IgD-negative memory B cell (primary cell): ENCODE results near the gene KCNK16. TPM values are rescaled to one million over a fixed set of nuclear protein-coding genes. Genes with fewer than 3 reads are reported as not detected.

Experiments used
- H3K27ac Mint-ChIP-seq, 3 donors: one replicate each; pipeline ENCODE4 v1.8.0; 2020 to 2022; ENCODE audit warnings: mild to moderate bottlenecking in 3 of 3, mixed read lengths in 3 of 3, moderate library complexity in 1 of 3
- H3K27me3 Mint-ChIP-seq: one replicate; pipeline ENCODE4 v1.8.0; 2021; ENCODE audit warnings: mixed read lengths
- H3K36me3 Mint-ChIP-seq: one replicate; pipeline ENCODE4 v1.8.0; 2020; ENCODE audit warnings: mild to moderate bottlenecking, mixed read lengths
- H3K4me1 Mint-ChIP-seq, 3 donors: one replicate each; pipeline ENCODE4 v1.8.0; 2020 to 2022; ENCODE audit warnings: mixed read lengths in 3 of 3, mild to moderate bottlenecking in 1 of 3
- H3K4me3 Mint-ChIP-seq, 4 donors: one replicate each; pipeline ENCODE4 v1.8.0; 2020 to 2022; ENCODE audit warnings: mild to moderate bottlenecking in 4 of 4, mixed read lengths in 4 of 4, moderate library complexity in 3 of 4
- H3K9me3 Mint-ChIP-seq, 3 donors: one replicate each; pipeline ENCODE4 v1.8.0; 2020 to 2021; ENCODE audit warnings: mixed read lengths in 3 of 3, mild to moderate bottlenecking in 1 of 3
- polyA plus RNA-seq: library from polyadenylated mRNA; unstranded; fragments of 300-500 nt; fragmentation: Illumina TruSeq; gene quantifications from one replicate; pipeline ENCODE4 v1.2.3, GENCODE V29; 2021

KCNK16 gene
- polyA plus RNA-seq, 1 donor from 2014 or later: not detected

DNA sequence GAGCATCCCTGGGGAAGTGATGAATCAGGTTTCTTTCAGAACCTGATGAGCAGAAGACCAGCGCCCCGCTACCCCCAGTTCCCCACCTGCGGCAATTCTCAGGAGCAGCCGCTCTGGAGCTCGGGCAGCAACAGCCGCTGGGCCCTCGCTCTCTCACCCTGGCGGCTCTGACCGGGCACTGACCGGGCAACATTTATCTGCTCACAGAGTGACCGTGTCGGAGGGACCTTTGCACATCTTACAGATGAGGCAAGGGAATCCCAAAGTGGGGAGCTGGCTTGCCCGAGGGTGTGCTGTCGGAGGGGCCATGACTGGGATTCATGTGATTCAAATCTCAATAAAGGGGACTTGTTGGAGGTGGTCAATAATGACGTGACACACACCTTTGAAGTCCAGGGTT, 26.2 kb upstream of the KCNK16 start:
- Mint-ChIP-seq H3K27me3 (no peaks in the 10 kb centered on the region), H3K4me3 (no peak overlapping the region), H3K27ac (no peak overlapping the region), H3K4me1 (peaks cover 0 to 4% (median 2%) of the 10 kb centered on the region in 3 donors), H3K36me3 (no peaks in the 10 kb centered on the region), H3K9me3 (no peaks in the 10 kb centered on the region)

DNA sequence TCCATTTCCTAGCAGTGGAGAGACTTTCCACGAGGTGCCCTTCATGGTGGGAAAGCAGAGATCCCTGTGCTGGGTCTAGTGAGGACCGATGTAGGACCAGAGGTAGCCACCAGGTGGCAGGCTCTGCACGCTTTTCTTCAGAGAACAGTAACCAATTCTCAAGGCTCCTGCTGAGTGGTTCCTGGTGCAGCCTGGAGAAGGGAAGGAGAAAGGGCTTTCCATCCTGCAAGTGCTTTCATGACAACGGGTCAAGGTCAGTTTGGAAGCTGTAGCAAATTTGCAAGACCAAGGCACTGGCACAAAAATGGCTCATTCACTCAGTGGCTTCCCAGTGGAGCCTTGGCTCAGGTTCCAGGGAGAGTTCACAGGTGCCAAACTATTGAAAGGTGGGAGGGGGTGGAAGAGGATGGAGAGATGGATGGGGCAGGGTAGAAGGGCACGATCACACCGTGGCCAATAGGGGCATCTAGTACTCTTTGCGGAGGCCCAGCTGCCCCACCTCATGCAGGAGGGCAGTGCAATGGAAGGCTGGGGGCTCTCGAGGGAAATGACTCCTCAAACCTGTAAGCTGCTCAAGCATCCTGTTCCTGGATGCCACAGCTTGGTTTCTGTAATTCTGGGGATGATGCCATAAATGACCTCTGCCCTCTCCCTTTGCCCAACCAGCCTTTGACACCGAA, 25.5 kb upstream of the KCNK16 start:
- no peaks in the 10 kb centered on the region for H3K36me3 Mint-ChIP-seq
- no peak overlapping the region for H3K4me3 Mint-ChIP-seq
- peaks cover 1% of the 10 kb centered on the region for H3K27me3 Mint-ChIP-seq
- H3K9me3 Mint-ChIP-seq: peaks cover 0 to 2% (median 0%) of the 10 kb centered on the region in 3 donors
- H3K27ac Mint-ChIP-seq: no peak overlapping the region
- peaks cover 0 to 7% (median 6%) of the 10 kb centered on the region in 3 donors for H3K4me1 Mint-ChIP-seq

DNA sequence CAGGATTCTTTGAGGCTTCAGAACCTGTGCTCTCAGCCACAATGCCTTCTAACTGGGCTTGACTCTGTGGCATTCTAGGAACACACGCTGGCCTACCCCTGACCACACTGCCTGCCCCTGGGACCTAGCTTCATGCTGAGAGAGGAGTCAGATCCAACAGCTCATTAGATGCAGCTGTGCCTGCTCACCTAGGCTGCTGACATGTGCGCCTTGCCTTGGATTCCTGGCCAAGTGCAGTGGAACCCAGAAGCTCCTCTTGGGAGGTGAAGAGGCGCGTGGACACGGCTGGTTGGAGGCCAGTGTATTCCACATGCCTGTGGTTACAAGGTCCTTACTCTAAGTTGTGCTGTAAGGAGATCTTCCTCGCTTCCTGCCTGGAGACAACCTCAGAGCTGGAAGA, 24.7 kb upstream of the KCNK16 start:
- Mint-ChIP-seq H3K4me3 (no peak overlapping the region), H3K4me1 (peaks cover 0 to 9% (median 9%) of the 10 kb centered on the region in 3 donors), H3K27ac (no peak overlapping the region), H3K36me3 (no peaks in the 10 kb centered on the region), H3K27me3 (peaks cover 1% of the 10 kb centered on the region), H3K9me3 (peaks cover 0 to 2% (median 0%) of the 10 kb centered on the region in 3 donors)

DNA sequence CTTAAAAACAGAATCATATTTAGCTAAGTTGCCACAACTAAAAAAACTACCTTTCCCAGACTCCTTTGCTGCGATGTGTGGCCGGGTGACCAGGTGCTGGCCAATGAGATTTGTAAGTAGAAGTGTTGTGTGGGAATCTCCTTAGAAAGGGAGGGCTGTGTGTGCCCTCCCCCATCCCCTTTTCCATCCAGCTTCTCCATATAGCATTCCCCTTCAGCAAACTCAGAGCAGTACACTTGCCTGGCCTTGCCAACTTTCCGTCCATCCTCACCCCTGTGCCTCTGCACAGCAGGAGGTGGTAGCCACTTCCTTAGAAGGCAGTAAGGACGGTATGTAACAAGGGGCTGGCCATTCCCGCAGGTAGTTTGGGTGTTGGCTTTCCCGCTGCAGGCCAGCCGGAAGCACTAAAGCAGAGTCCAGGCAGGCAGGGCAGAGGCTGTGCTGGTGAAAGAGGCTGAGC, 22.3 kb upstream of the KCNK16 start:
- Mint-ChIP-seq H3K9me3 (peaks cover 0 to 2% (median 0%) of the 10 kb centered on the region in 3 donors), H3K4me1 (peaks cover 0 to 9% (median 9%) of the 10 kb centered on the region in 3 donors), H3K4me3 (no peak overlapping the region), H3K27ac (peak overlapping the region in 1 of 3 donors; percentile 41), H3K27me3 (peaks cover 2% of the 10 kb centered on the region), H3K36me3 (no peaks in the 10 kb centered on the region)

DNA sequence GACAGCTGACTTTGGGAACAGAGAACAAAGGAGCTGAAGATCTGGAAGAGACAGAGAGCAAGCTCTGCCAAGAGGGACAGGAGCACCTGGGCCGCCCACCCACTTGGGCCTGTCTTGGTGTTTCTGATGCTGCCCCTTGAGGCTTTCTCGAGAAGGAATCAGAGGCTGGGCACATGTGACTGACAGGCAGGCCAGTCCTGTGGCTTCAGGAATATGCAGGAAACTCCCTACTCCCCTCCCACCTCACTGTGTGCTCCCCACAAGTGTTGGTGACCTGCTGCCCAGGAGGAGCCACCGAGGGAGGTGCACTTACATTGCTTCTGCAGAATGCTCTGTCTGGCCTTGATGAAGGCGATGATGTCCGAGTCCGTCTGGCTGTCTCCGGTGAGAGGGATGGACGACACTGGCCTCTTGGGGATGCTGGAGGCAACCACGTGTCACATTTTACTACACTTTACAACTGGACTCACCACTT, 20.9 kb upstream of the KCNK16 start:
- Mint-ChIP-seq H3K27me3 (peaks cover 11% of the 10 kb centered on the region), H3K36me3 (no peaks in the 10 kb centered on the region), H3K4me3 (no peak overlapping the region), H3K9me3 (peaks cover 0 to 2% (median 0%) of the 10 kb centered on the region in 3 donors), H3K4me1 (peaks cover 0 to 9% (median 9%) of the 10 kb centered on the region in 3 donors), H3K27ac (no peak overlapping the region)

DNA sequence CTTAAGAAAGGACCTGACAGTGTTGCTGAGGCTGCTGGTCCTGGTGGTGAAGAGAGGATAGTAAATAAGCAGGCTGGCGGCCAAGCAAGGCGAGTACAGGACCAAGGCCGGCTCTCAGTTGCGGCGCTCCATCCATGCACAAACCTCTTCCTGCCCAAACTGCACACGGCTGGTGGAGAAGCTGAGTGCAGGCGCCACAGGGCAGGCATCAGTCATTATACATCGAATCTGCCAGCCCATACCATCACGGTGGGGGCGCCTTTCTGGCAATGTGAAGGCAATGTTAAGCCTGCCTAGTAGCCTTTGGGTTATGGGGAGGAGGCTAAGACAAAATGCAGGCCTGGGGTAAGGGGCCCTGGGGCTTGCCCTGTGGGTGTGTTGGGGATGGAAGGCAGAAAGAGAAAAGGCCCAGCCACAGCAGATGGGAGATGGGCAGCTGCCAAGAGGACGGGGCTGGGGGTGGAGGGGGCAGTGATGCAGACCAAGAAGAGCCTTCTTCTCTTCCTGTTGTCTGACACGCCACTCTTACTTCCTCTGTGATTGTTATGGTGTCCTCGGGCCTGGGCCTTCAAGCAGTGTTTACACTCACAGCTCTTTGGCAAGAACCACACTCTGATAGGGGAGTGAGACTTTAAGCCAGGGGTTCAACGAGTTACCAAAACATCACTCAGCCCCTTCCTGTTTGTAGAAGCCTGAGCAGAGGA, 20.3 kb upstream of the KCNK16 start:
- peak overlapping the region in 1 of 4 donors; percentile 78 for H3K4me3 Mint-ChIP-seq
- peaks cover 15% of the 10 kb centered on the region for H3K27me3 Mint-ChIP-seq
- H3K36me3 Mint-ChIP-seq: no peaks in the 10 kb centered on the region
- H3K4me1 Mint-ChIP-seq: peaks cover 0 to 9% (median 8%) of the 10 kb centered on the region in 3 donors
- peaks cover 0 to 2% (median 0%) of the 10 kb centered on the region in 3 donors for H3K9me3 Mint-ChIP-seq
- H3K27ac Mint-ChIP-seq: no peak overlapping the region

DNA sequence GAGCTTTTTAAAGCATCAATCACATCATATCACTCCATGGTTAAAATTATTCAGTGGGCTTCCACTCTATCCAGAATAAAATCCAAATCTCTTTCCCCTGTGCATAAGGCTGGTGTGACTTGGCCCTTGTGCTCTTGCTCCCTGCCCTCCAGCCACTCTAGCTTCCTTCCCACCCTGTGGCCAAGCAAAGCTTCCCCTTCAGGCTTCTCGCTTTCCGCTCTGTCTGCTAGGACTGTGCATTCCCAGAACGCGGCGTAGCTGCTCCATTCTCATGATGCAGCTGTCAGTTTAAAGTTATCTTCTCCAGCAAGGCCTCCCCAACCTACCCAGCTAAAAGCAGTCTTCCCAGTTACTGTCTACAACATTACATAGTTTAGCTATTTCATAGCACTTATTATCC, 19.4 kb upstream of the KCNK16 start:
- no peak overlapping the region for H3K27ac Mint-ChIP-seq
- H3K36me3 Mint-ChIP-seq: no peaks in the 10 kb centered on the region
- peaks cover 19% of the 10 kb centered on the region for H3K27me3 Mint-ChIP-seq
- peaks cover 0 to 4% (median 0%) of the 10 kb centered on the region in 3 donors for H3K9me3 Mint-ChIP-seq
- peaks cover 0 to 9% (median 8%) of the 10 kb centered on the region in 3 donors for H3K4me1 Mint-ChIP-seq
- no peak overlapping the region for H3K4me3 Mint-ChIP-seq

DNA sequence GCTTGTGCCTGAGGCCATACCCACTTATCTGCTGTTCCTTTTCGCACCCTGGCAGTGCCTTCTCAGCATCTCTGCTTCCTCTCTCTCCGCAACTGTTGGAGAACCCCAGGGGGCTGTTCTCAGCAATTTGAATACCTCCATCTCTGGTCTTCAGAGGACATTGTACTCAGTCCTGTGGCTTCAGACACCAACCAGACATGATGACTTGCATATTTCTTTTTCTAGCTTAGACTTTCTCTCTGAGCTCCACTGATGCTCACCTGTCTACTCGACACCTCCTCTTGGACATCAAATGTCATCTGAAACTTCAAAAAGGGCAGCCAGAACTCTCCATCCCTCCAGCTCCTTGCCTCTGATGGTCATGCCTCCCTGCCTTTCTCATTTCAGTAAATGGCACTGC, 18.9 kb upstream of the KCNK16 start:
- no peak overlapping the region for H3K27ac Mint-ChIP-seq
- H3K4me1 Mint-ChIP-seq: peaks cover 0 to 12% (median 9%) of the 10 kb centered on the region in 3 donors
- H3K36me3 Mint-ChIP-seq: no peaks in the 10 kb centered on the region
- peaks cover 19% of the 10 kb centered on the region for H3K27me3 Mint-ChIP-seq
- H3K4me3 Mint-ChIP-seq: no peak overlapping the region
- peaks cover 0 to 4% (median 0%) of the 10 kb centered on the region in 3 donors for H3K9me3 Mint-ChIP-seq

DNA sequence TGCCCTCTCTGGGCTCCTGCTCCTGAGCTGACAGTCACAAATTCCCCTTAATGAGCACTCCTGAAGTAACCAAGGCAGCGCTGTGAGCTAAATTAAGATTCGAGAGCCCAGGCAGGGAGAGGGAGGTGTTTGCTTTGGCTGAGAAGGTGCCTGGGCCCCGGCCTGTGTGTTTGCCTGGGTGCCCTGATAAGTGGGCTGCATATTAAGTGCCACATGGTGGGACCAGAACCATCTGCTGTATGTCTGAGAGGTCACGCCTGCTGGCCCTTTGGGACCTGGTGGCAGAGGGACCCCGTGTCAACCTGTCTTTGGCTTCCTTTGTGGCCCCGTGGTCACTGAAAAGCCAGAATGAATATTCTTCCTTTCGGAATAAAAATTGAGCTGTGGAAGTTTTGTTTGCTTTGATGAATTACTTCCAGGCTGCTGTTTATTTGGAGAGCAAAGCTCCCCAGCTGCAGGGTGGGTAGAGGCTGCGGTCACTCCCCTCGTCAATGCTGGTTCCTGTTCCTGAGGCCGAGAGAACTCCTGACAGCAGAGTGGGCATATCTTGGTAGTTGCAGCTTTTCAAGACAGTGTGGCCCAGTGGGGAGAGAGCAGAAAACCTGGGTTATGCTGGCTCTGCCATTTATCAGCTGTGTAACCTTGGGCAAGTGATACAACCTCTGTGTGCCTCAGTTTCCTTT, 17.5 kb upstream of the KCNK16 start:
- peaks cover 22% of the 10 kb centered on the region for H3K27me3 Mint-ChIP-seq
- no peaks in the 10 kb centered on the region for H3K36me3 Mint-ChIP-seq
- H3K9me3 Mint-ChIP-seq: peaks cover 0 to 4% (median 0%) of the 10 kb centered on the region in 3 donors
- no peak overlapping the region for H3K27ac Mint-ChIP-seq
- H3K4me1 Mint-ChIP-seq: peaks cover 0 to 19% (median 9%) of the 10 kb centered on the region in 3 donors
- no peak overlapping the region for H3K4me3 Mint-ChIP-seq

DNA sequence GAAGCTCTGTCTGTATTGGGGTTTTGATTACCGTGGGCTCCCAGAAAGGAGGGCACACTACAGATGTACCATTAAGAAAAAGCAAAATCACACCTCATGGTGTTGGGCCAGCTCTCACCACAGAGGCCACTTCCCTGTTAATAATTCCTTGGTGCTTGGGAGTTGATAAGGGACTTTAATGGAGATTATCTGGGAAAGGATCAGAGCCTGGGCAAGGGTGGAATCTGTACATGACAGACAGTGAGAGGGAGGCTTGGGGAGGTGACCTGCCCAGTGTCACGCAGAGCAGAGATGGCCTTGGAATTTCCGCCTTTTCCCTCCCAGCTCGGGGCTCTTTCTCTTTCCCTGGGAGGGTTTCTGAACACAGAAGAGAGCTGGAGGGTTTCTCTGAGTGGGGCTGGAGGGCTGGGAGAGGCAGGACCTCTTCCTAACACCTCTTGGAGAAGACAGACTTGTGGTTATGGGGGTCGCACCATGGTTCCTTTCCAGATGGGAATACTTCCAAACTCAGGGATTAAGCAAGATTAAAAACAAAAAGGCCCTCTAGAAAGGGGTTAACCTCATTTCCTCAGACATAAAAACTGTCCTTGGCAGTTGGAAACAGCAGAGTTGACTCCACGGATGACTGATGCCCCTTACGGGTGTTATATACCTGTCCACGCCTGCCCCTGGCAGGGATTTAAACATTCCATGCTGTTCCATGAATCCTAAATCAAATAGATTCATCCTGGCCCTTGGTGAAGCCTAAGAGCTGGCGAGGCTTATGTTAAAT, 16.8 kb upstream of the KCNK16 start:
- no peaks in the 10 kb centered on the region for H3K36me3 Mint-ChIP-seq
- H3K27ac Mint-ChIP-seq: no peak overlapping the region
- H3K9me3 Mint-ChIP-seq: peaks cover 0 to 4% (median 0%) of the 10 kb centered on the region in 3 donors
- no peak overlapping the region for H3K4me3 Mint-ChIP-seq
- peaks cover 0 to 19% (median 9%) of the 10 kb centered on the region in 3 donors for H3K4me1 Mint-ChIP-seq
- H3K27me3 Mint-ChIP-seq: peaks cover 24% of the 10 kb centered on the region

DNA sequence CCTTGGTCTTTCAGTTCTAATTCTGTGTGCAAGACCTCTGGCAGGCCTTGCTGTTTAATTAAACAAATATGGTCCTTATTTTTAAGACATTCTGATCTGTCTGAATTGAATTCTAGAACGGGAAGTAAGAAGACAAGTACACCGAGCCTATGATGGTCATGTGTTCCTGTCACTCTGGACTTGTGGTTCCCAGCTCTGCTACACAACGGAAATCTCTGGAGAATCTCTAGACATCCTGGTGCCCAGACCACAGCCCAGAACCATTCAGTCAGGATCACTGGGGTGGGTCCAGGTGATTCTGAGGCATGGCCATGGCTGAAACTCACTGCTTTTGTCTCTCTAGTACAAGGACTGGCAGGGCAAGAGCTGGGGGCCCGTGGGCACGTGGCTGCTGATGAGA, 15.9 kb upstream of the KCNK16 start:
- H3K9me3 Mint-ChIP-seq: peaks cover 0 to 4% (median 0%) of the 10 kb centered on the region in 3 donors
- H3K27me3 Mint-ChIP-seq: peaks cover 25% of the 10 kb centered on the region
- H3K4me3 Mint-ChIP-seq: peak overlapping the region in 1 of 4 donors; percentile 44
- no peak overlapping the region for H3K27ac Mint-ChIP-seq
- no peaks in the 10 kb centered on the region for H3K36me3 Mint-ChIP-seq
- peaks cover 0 to 15% (median 7%) of the 10 kb centered on the region in 3 donors for H3K4me1 Mint-ChIP-seq

DNA sequence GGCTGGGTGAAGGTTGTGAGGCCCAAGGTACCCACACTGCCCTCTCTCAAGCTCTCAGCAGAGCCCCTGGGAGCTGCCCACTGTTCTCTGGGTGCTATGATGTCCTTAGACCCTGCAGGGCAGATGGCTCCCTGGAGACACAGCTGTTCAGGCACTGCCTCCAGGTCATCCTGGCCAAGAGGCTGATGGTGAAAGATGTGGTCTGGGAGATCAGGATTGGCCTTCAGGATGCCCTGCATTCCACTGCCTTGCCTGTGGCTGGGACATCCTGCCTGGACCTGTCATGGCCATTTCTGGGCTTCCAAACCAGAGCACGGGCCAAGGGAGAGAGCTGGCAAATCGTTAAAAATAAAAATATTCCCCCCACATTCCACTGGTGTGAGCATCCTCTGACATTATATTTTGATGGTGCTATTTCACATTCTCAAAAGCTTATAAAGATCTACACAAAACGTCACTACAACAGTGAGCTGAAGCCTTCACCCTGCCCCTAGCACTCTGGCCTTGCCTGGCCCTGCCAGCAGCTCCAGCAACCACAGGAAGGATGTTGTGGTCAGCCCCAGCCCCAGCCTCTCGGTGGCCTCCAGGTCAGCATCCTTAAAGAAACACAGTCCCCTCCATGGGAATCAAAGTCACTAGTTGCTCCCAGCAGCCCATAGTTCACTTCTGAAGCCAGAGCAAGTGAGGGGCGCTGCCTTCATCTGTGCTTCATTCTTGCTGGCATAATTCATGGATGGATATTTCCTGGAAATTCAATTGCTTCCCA, 13.5 kb upstream of the KCNK16 start:
- peaks cover 0 to 2% (median 0%) of the 10 kb centered on the region in 3 donors for H3K9me3 Mint-ChIP-seq
- H3K4me1 Mint-ChIP-seq: peaks cover 0 to 10% (median 3%) of the 10 kb centered on the region in 3 donors
- peaks cover 32% of the 10 kb centered on the region for H3K27me3 Mint-ChIP-seq
- H3K36me3 Mint-ChIP-seq: no peaks in the 10 kb centered on the region
- no peak overlapping the region for H3K4me3 Mint-ChIP-seq
- no peak overlapping the region for H3K27ac Mint-ChIP-seq

DNA sequence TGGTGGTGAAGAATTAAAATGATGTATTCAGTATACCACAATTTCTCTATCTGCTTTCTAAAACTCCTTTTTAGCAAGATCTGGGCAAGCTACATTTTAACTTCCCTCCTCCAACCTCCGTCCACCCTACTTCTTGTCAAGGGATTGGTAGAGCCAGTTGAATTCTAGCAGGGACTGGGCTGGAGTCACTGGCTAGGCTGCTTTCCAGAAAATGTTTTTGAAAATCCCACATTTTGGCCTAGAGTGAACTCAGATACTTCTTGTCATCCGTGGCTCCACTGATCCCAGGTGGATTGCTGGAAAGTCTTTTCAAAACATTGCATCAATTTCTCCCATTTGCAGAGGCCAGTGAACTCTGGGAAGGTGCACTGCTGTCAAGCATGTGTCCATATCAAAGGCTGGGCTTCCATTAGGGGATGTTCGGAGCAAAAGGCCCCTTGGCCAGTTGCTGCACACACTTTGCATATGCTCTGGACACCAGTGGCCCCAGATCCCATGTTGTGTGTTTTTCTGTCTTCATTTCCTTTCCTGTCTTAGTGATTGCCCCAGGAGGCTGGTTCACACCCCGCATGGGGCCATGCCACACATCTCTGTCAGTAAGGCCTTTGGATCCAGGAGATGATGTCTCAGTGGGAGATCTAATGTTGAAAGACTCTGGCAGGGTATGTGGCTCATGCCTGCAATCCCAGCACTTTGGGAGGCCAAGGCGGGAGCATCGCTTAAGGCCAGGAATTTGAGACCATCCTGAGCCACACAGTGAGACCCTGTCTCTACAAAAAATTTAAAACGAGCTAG, 11.3 kb upstream of the KCNK16 start:
- no peak overlapping the region for H3K4me3 Mint-ChIP-seq
- no peaks in the 10 kb centered on the region for H3K36me3 Mint-ChIP-seq
- H3K9me3 Mint-ChIP-seq: peaks cover 0 to 2% (median 2%) of the 10 kb centered on the region in 3 donors
- peaks cover 25% of the 10 kb centered on the region for H3K27me3 Mint-ChIP-seq
- H3K27ac Mint-ChIP-seq: no peak overlapping the region
- peaks cover 0 to 10% (median 3%) of the 10 kb centered on the region in 3 donors for H3K4me1 Mint-ChIP-seq
